Left colon (tissue), 2 donors: ENCODE data around the gene ANKRD1. TPM values are rescaled to one million over a fixed set of nuclear protein-coding genes. Genes with fewer than 3 reads are reported as not detected.
A peak's percentile ranks its signal among the peaks of the same experiment; 100 is the strongest.

Experiments
- ATAC-seq: fragments of 200-7000 bp; cut with Tn5 transposase; one replicate; pipeline ENCODE4 v1.9.1; 2020; ENCODE audit warnings: mild to moderate bottlenecking, moderate library complexity
- DNase-seq, 2 donors: peaks; one replicate each; pipeline ENCODE4 v3.0.0-alpha.2; 2020
- intact Hi-C, 2 donors: fragments of 100-400 bp; cut with DNase I in 1 of 2; cut with micrococcal nuclease in 1 of 2; formaldehyde crosslinking; loops; one replicate each; pipeline versions ENCODE4 v1.11.2 to v1.14.0; 2022; cut with DNase I, micrococcal nuclease
- total RNA-seq, 2 donors: library from RNA; stranded (reverse); fragmentation: NEBNext Ultra II Directional; extraction: Animal tissue kit (Norgen Biotek cat#: 25700); gene quantifications; one replicate each; pipeline ENCODE4 v1.2.1, GENCODE V29; 2021
- donor health status: DM: no; HTN: no; CAD: no.
- donor health status: DM: yes; HTN: yes; CAD: no.

The ANKRD1 gene
- total RNA-seq, 2 donors from 2014 or later, result not detected

GRCh38 chr10:90871766-90872647 lies 48.9 kb downstream of the ANKRD1 start, which contains the start of gene RPP30:
TSS of gene RPP30 (plus strand) at chr10:90871974. CDS start at chr10:90871987, 13 bp downstream.
- peak; percentile 99 for ATAC-seq
- intact Hi-C loops, result no loop called here
- peak; percentile 79 to 89 for DNase-seq

- DNase-seq, result peak in 1 of 2 donors; percentile 33
- peak; percentile 45 for ATAC-seq
Observed at GRCh38 chr10:90871279-90871765, 49.6 kb downstream of the ANKRD1 start.

GRCh38 chr10:90866050-90866598 lies 54.8 kb downstream of the ANKRD1 start:
- no peak for DNase-seq
- no peak for ATAC-seq
- intact Hi-C loops, result no loop called here

More at GRCh38 chr10:90871279-90871765, 49.6 kb downstream of the ANKRD1 start:
- intact Hi-C loops, result no loop called here

GRCh38 chr10:90865401-90865800 lies 55.5 kb downstream of the ANKRD1 start:
- DNase-seq (no peak), ATAC-seq (no peak)
- intact Hi-C loops, result no loop called here

- intact Hi-C loops, result no loop called here
- DNase-seq (no peak), ATAC-seq (no peak)
Observed at GRCh38 chr10:90862908-90863514, 57.9 kb downstream of the ANKRD1 start.

Other genes starting within 250 kb of the ANKRD1 start
- under 1 TPM; 0.21 to 0.61 TPM for gene HTR7, start 63.0 kb downstream of the ANKRD1 start, total RNA-seq
- 10 to 100 TPM; 19.4 to 20.4 TPM for gene RPP30, start 49.1 kb downstream of the ANKRD1 start, total RNA-seq